Spinal cord (tissue), 10 donors: ENCODE measurements around the gene THSD4. TPM values are rescaled to one million over a fixed set of nuclear protein-coding genes. Genes with fewer than 3 reads are reported as not detected.
A peak's percentile ranks its signal among the peaks of the same experiment; 100 is the strongest.

ENCODE experiments used
- DNase-seq, 6 donors: peaks; one replicate each; pipeline versions ENCODE4 v3.0.0 to v3.0.0-alpha.2; 2013 to 2015; ENCODE audit warnings: low spot score in 6 of 6, low read depth in 4 of 6
- H3K27ac ChIP-seq: one replicate; pipeline ENCODE4 v1.5.1; 2013; ENCODE audit warnings: low read depth, low read length, control low read depth
- H3K27me3 ChIP-seq: one replicate; pipeline ENCODE4 v1.6.1; 2013; ENCODE audit warnings: low read length; ENCODE audit not compliant: control insufficient read depth, insufficient read depth
- H3K36me3 ChIP-seq: one replicate; pipeline ENCODE4 v1.6.1; 2013; ENCODE audit warnings: low read length; ENCODE audit not compliant: control insufficient read depth, insufficient read depth
- H3K4me1 ChIP-seq: one replicate; pipeline ENCODE4 v1.6.1; 2013; ENCODE audit warnings: low read length; ENCODE audit not compliant: control insufficient read depth, insufficient read depth
- H3K4me3 ChIP-seq: one replicate; pipeline ENCODE4 v1.5.1; 2013; ENCODE audit warnings: low read depth, low read length, control low read depth
- H3K9me3 ChIP-seq: one replicate; pipeline ENCODE4 v1.6.1; 2013; ENCODE audit warnings: low read length; ENCODE audit not compliant: control insufficient read depth, insufficient read depth
- WGBS: methylation state at CpG from one replicate; pipeline ENCODE4 v1.1.5; 2013; ENCODE audit warnings: missing lambda C conversion rate; ENCODE audit not compliant: insufficient coverage; 5-methylcytosine and 5-hydroxymethylcytosine counted together
- polyA plus RNA-seq, 2 donors: library from polyadenylated mRNA; unstranded; fragments of 120-200 nt; gene quantifications; one replicate each; pipeline ENCODE4 v1.2.1, GENCODE V29; 2013; ENCODE audit not compliant: insufficient read length in 2 of 2
- total RNA-seq, 2 donors: library from RNA; depleted of rRNA in 1 of 2; stranded (reverse); fragments of 120-200 nt in 1 of 2; fragments of >200 nt in 1 of 2; gene quantifications; one replicate each; pipeline versions ENCODE4 v1.2.3 to v1.2.4, GENCODE V29; 2013 to 2014
- donor health status: healthy.

THSD4 gene
- total and polyA plus RNA-seq, 4 donors, result 18.2 to 127 (median 63.2) TPM

DNA sequence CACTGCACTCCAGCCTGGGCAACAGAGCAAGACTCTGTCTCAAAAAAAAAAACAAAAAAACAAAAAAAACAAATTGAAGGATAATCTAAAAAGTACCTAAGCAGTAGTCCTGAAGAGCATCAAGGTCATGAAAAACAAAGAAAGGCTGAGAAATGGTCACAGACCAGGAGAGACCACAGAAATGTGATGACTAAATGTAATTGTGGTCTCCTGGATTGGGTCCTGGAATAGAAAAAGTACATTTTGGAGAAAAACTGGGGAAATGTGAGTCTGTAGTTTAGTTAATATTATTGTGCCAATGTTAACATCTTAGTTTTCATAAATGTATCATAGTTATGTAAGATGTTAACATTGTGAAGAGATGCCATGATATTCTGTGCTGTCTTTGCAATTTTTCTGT lies 427.6 kb downstream of the THSD4 start:
- Histone ChIP-seq H3K4me1 (peaks cover 6% of the 10 kb centered on the region), H3K36me3 (no peaks in the 10 kb centered on the region), H3K27ac (no peak overlapping the region), H3K9me3 (no peaks in the 10 kb centered on the region), H3K4me3 (no peak overlapping the region), H3K27me3 (no peaks in the 10 kb centered on the region)
- DNase-seq, result no peak

DNA sequence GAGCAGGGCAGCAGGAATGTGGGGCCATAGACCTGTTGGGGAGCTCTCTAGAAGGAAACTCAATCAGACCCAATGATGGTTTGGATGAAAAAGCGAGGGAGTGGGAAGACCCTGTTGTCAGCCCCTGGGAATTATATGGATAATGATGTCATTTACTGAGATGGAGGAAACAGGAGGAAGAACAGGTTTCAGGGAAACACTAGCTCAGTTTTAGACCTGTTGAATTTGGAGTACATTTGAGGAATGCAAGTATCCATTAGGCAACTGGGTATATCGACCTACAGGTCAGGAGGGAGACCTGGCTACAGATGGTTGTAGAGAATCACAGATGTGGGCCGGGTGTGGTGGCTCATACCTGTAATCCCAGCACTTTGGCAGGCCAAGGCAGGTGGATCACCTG lies 428.1 kb downstream of the THSD4 start:
- DNase-seq, result no peak
- 97% methylated on average over 3 of the region's 3 CpGs for WGBS

DNA sequence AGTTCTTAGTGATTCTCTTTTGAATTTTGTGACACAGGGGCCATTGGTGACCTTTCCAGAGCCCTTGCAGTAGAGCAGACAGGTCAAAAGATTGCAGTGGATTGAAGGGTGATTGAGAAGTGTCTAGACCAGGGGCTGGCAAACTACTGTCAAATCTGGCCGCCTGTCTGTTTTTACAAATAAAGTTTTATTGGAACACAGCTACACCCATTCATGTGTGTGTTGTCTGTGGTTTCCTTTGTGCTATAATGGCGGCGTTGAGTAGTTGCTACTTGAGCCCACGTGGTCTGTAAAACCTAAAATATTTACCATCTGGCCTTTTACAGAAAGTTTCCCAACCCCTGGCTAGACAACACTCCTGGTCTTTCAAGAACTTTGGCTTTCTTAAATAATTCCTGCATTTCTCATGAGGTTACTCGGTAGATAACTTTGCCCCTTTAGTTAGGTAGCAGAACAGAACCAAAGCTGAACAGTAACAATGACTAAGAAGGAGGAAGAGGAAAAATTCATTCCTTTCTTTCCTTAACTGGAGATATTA lies 430.0 kb downstream of the THSD4 start:
- DNase-seq, result no peak
- no peak overlapping the region for H3K27ac ChIP-seq
- WGBS, result no CpG with 5 or more reads among the region's 5 CpGs
- H3K4me1 ChIP-seq, result peaks cover 24% of the 10 kb centered on the region
- H3K27me3 ChIP-seq, result no peaks in the 10 kb centered on the region
- H3K9me3 ChIP-seq, result no peaks in the 10 kb centered on the region
- no peaks in the 10 kb centered on the region for H3K36me3 ChIP-seq
- no peak overlapping the region for H3K4me3 ChIP-seq

More for the DNA sequence above, 428.1 kb downstream of the THSD4 start:
- Histone ChIP-seq H3K36me3 (no peaks in the 10 kb centered on the region), H3K27me3 (no peaks in the 10 kb centered on the region), H3K4me1 (peaks cover 8% of the 10 kb centered on the region), H3K9me3 (no peaks in the 10 kb centered on the region), H3K4me3 (no peak overlapping the region), H3K27ac (no peak overlapping the region)

DNA sequence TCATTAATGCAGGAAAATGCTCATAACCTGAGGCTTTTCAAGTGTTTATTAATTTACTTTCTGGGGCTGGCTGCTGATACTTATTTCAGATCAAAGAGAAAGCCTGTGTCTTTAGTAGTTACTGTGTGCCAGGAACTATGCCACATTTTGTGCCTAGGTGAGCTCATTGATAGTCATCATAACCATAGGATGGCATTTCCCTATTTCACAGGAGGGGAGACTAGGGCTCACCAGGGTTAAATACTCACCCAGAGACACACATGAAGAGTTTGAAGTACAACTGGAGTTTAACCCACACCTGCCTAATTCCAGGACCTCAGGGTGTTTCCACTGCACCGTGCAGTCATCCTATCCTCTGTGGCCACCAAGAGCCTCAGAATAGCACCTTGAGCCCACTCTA lies 430.7 kb downstream of the THSD4 start:
- no peaks in the 10 kb centered on the region for H3K36me3 ChIP-seq
- H3K27ac ChIP-seq, result no peak overlapping the region
- H3K4me1 ChIP-seq, result peaks cover 24% of the 10 kb centered on the region
- no peaks in the 10 kb centered on the region for H3K27me3 ChIP-seq
- H3K9me3 ChIP-seq, result no peaks in the 10 kb centered on the region
- no peak overlapping the region for H3K4me3 ChIP-seq
- 86% methylated on average over 1 of the region's 1 CpG for WGBS
- DNase-seq, result no peak

DNA sequence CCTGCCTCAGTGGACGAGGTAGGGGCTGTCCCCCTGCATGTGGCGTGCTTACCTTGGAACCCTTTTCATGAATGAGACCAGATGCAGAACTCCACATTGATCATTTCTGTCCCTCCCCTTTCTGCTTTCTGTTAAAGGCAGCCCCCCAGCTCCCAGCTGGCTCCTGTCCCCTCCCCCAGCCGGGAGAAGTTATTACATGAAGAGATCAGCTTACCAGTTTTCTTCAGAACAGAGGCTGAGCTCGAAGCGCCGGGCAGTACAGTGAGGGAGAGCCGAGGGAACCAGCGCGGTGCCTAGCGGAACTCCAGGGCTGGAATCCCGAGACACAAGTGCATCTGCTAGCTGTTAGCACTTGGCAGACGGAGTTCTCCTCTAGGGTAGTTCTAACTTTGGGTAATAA lies 431.7 kb downstream of the THSD4 start:
- peak in 2 of 6 donors; percentile 65 to 66 for DNase-seq
- WGBS, result 11% methylated on average over 11 of the region's 12 CpGs
- Histone ChIP-seq H3K4me1 (peaks cover 24% of the 10 kb centered on the region), H3K36me3 (no peaks in the 10 kb centered on the region), H3K27ac (peak overlapping the region; percentile 22), H3K9me3 (no peaks in the 10 kb centered on the region), H3K4me3 (peak overlapping the region; percentile 32), H3K27me3 (no peaks in the 10 kb centered on the region)

DNA sequence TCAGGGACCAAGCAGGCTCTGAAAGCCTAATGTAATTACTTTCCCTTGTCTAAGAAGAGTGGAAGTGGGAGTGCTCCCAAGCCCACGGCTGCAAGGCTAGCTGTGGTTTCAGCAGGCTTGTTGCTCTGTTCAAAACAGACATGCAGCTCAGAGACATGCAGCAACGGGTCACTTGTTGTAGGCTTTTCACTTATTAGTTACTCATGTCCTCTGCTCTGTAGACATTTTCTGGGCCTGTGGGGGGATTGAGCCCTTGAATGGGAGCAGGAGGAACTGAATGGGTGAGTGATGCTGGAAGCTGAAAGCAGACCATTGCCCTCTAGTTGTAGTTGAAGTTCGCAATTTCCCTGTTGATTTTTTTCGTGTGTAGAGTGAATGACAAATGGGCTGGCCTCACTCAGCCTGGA lies 433.1 kb downstream of the THSD4 start:
- WGBS, result 23% methylated on average over 3 of the region's 4 CpGs
- Histone ChIP-seq H3K9me3 (no peaks in the 10 kb centered on the region), H3K27ac (peak overlapping the region; percentile 61), H3K4me1 (peaks cover 24% of the 10 kb centered on the region), H3K36me3 (no peaks in the 10 kb centered on the region), H3K27me3 (no peaks in the 10 kb centered on the region), H3K4me3 (peak overlapping the region; percentile 32)
- peak in 2 of 6 donors; percentile 32 to 69 for DNase-seq

DNA sequence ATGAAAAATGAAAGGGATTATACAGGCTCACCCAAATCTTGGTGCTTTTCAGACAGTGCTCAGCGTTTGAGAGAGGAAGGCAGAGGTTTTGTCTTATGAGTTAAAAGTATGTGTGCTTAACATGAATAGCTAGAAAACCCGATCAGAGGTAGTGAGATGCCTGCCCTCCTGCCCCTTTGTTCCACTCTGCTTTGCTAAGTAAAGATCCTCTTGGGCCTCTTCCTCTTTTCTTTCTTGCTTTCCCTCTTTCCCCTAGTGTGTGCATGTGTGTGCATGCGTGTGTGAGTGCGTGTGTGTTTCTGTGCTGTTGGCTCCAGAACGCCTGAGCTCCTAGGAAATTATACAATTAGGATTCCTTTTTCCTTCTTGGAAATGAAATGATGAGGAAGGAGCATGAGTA lies 433.8 kb downstream of the THSD4 start:
- DNase-seq, result peak in 1 of 6 donors; percentile 57
- Histone ChIP-seq H3K9me3 (no peaks in the 10 kb centered on the region), H3K4me3 (peak overlapping the region; percentile 32), H3K36me3 (no peaks in the 10 kb centered on the region), H3K27me3 (no peaks in the 10 kb centered on the region), H3K4me1 (peaks cover 24% of the 10 kb centered on the region), H3K27ac (peak overlapping the region; percentile 61)
- WGBS, result 40% methylated on average over 4 of the region's 5 CpGs

DNA sequence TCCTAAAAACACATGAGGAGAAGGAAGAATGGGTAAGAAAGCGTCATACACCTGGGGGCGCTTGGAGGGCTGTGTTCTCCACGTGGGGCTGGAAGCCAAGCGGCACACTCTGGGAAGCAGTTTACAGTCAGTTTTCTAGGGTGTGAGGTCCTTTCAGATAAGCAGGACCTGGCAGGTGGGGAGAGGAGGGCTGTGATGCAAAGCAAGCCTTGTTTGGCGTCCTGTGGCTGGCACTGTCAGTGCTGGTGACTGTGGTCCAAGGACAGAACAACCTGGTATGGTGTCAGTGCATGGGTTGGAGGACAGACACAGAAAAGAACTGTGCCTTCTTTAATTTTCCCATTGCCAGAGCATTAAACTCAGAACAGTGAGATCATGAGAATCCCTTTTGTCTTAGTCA lies 434.4 kb downstream of the THSD4 start:
- Histone ChIP-seq H3K36me3 (no peaks in the 10 kb centered on the region), H3K27me3 (no peaks in the 10 kb centered on the region), H3K9me3 (no peaks in the 10 kb centered on the region), H3K27ac (no peak overlapping the region), H3K4me1 (peaks cover 24% of the 10 kb centered on the region), H3K4me3 (peak overlapping the region; percentile 32)
- DNase-seq, result peak in 1 of 6 donors; percentile 28
- 60% methylated on average over 5 of the region's 5 CpGs for WGBS

DNA sequence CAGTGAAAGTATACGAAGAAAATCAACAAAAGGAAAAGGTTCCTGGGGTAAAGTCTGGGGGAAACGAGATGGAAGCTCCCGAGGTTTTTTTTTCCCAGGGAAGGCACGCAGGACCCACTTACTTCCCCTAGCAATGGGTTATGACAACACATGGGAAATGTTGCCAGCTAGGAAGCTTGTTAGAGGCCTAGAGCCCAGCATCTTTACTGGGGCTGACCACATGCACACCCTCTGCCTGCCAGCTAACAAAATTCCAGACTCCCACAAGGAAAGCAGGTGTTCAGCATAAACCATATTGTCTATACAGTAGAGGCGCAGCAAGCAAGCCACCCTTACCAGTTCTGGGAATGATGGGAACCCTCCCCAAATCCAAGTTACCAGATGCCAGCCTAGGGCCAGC lies 436.3 kb downstream of the THSD4 start:
- Histone ChIP-seq H3K36me3 (no peaks in the 10 kb centered on the region), H3K27me3 (no peaks in the 10 kb centered on the region), H3K4me3 (no peak overlapping the region), H3K4me1 (peaks cover 24% of the 10 kb centered on the region), H3K9me3 (no peaks in the 10 kb centered on the region), H3K27ac (no peak overlapping the region)
- DNase-seq, result no peak
- 42% methylated on average over 4 of the region's 5 CpGs for WGBS

DNA sequence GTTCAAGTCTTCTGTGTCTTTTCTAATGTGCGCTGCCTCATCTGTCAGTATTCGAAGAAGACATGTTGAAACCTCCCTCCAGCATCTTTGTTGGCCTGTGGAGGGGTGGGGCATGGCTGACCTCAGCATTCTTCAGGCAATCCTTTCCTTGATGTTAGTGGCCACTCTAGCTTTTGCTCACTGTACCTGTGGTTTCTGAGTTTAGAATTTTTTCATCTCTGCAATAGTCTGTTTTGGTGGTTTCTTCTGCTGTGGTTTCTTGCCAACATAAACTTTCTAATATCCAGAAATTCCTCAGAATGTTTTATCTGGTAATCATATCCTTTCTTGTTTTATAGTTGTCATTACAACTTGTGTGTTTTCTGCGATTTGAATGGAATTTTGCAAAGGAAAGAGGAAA lies 443.8 kb downstream of the THSD4 start:
- Histone ChIP-seq H3K27me3 (no peaks in the 10 kb centered on the region), H3K9me3 (peaks cover 3% of the 10 kb centered on the region), H3K36me3 (no peaks in the 10 kb centered on the region), H3K4me1 (no peaks in the 10 kb centered on the region), H3K27ac (no peak overlapping the region), H3K4me3 (no peak overlapping the region)
- WGBS, result no CpG with 5 or more reads among the region's 3 CpGs
- DNase-seq, result no peak
